ENCODE data around the gene KRT72. TPM values are rescaled to one million over a fixed set of nuclear protein-coding genes. Genes with fewer than 3 reads are reported as not detected.

KRT72 gene
- total RNA-seq, 1 experiment from 2014 or later = 0.17 TPM

DNA sequence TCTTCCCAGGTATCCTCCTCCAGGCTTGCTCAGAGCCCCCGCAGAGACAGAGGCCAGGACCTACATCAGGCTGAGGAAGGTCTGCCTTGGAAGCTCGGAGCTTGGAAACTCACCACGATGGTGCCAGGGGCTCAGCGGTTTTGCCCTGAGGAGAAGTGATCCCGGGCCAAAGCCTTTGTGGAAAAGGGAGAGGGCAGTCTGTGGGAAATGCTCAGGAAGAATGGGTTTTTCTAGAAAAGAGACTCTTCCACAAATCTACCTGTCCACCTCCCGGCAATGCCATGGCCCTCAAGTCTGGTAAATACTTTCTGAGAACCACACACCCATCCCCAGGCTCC, 42.8 kb upstream of the KRT72 start:
- H3K9me2 ChIP-seq (ENCODE audit: insufficient read depth) = no peaks in the 10 kb centered on the region
- ChIA-PET RAD21 (ENCODE audit: low non-redundant PET in 1 of 2, low total read pairs in 2 of 2, uncharacterized antibody in 2 of 2, unreplicated experiment in 2 of 2) (no interaction called here), CTCF (no interaction called here), POLR2A (no interaction called here)
- TF ChIP-seq ZNF274 (IDR thresholded peaks at IDR 0.05; ENCODE audit: low read depth, low read length) (no peak), EGR1 (IDR thresholded peaks at IDR 0.05; ENCODE audit: low read depth) (no peak), TCF7L2 (IDR thresholded peaks at IDR 0.05; ENCODE audit: borderline replicate concordance, extremely low read depth, insufficient read depth, insufficient read length) (no peak), YY1 (IDR thresholded peaks at IDR 0.05; ENCODE audit: extremely low read depth, insufficient replicate concordance, low read depth, low read length) (no peak), FOSL1 (IDR thresholded peaks at IDR 0.05; ENCODE audit: low read depth) (no peak), CBX3 (IDR thresholded peaks at IDR 0.05; ENCODE audit: low read depth) (no peak), POLR2A (IDR thresholded peaks at IDR 0.05; ENCODE audit: borderline replicate concordance, extremely low read depth, insufficient read depth, insufficient read length) (no peak), CEBPB (IDR thresholded peaks at IDR 0.05; ENCODE audit: low read depth) (no peak)
- TF ChIP-seq, protein P1, sequence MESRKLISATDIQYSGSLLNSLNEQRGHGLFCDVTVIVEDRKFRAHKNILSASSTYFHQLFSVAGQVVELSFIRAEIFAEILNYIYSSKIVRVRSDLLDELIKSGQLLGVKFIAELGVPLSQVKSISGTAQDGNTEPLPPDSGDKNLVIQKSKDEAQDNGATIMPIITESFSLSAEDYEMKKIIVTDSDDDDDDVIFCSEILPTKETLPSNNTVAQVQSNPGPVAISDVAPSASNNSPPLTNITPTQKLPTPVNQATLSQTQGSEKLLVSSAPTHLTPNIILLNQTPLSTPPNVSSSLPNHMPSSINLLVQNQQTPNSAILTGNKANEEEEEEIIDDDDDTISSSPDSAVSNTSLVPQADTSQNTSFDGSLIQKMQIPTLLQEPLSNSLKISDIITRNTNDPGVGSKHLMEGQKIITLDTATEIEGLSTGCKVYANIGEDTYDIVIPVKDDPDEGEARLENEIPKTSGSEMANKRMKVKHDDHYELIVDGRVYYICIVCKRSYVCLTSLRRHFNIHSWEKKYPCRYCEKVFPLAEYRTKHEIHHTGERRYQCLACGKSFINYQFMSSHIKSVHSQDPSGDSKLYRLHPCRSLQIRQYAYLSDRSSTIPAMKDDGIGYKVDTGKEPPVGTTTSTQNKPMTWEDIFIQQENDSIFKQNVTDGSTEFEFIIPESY (IDR thresholded peaks at IDR 0.05; ENCODE audit: extremely low read depth, insufficient replicate concordance, low read length) = no peak
- TF ChIP-seq, protein P2, sequence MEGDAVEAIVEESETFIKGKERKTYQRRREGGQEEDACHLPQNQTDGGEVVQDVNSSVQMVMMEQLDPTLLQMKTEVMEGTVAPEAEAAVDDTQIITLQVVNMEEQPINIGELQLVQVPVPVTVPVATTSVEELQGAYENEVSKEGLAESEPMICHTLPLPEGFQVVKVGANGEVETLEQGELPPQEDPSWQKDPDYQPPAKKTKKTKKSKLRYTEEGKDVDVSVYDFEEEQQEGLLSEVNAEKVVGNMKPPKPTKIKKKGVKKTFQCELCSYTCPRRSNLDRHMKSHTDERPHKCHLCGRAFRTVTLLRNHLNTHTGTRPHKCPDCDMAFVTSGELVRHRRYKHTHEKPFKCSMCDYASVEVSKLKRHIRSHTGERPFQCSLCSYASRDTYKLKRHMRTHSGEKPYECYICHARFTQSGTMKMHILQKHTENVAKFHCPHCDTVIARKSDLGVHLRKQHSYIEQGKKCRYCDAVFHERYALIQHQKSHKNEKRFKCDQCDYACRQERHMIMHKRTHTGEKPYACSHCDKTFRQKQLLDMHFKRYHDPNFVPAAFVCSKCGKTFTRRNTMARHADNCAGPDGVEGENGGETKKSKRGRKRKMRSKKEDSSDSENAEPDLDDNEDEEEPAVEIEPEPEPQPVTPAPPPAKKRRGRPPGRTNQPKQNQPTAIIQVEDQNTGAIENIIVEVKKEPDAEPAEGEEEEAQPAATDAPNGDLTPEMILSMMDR (IDR thresholded peaks at IDR 0.05 in 2 of 3, conservative IDR thresholded peaks at IDR 0.05 in 1 of 3; ENCODE audit: borderline replicate concordance in 1 of 3, insufficient read depth in 1 of 3, low read depth in 2 of 3, low read length in 2 of 3) = no peak
- H3K4me3 ChIP-seq (replicated peaks in 1 of 2; ENCODE audit: low read depth in 1 of 2, low read length in 2 of 2) = no peak overlapping the region
- DNase-seq (ENCODE audit: low read depth, low spot score) = no peak
- H3K36me3 ChIP-seq (ENCODE audit: control insufficient read depth in 1 of 2, insufficient read depth in 2 of 2, low read length in 2 of 2) = no peaks in the 10 kb centered on the region
- no peak overlapping the region for H3K27ac ChIP-seq (ENCODE audit: low read depth, low read length)
- H2AFZ ChIP-seq (ENCODE audit: low read depth, low read length, poor library complexity, severe bottlenecking) = no peak overlapping the region
- no peaks in the 10 kb centered on the region for H4K20me1 ChIP-seq (ENCODE audit: insufficient read depth)
- no peaks in the 10 kb centered on the region for H3K4me1 ChIP-seq (ENCODE audit: control insufficient read depth in 1 of 2, insufficient read depth in 2 of 2, low read length in 2 of 2)
- no peaks in the 10 kb centered on the region for H3K79me2 ChIP-seq (ENCODE audit: insufficient read depth, low read length)
- intact Hi-C loops (cut with micrococcal nuclease) = no loop called here
- no TSS peak for BruUV-seq (replicated peaks)
- no peak for ATAC-seq
- peaks cover 6% of the 10 kb centered on the region; the same call in 1 of the 2 replicates for H3K27me3 ChIP-seq (ENCODE audit: insufficient read depth, low read length)
- no peaks in the 10 kb centered on the region for H3K9me3 ChIP-seq (ENCODE audit: control insufficient read depth in 1 of 2, insufficient read depth in 1 of 2, low read depth in 1 of 2, low read length in 2 of 2)
- H3K4me2 ChIP-seq (ENCODE audit: low read length) = no peak overlapping the region
- no peak overlapping the region for H3K9ac ChIP-seq (ENCODE audit: low read length)

Measured in HCT116 (cell line).